ENCODE measurements around the gene ARMS2.

The ARMS2 gene

DNA sequence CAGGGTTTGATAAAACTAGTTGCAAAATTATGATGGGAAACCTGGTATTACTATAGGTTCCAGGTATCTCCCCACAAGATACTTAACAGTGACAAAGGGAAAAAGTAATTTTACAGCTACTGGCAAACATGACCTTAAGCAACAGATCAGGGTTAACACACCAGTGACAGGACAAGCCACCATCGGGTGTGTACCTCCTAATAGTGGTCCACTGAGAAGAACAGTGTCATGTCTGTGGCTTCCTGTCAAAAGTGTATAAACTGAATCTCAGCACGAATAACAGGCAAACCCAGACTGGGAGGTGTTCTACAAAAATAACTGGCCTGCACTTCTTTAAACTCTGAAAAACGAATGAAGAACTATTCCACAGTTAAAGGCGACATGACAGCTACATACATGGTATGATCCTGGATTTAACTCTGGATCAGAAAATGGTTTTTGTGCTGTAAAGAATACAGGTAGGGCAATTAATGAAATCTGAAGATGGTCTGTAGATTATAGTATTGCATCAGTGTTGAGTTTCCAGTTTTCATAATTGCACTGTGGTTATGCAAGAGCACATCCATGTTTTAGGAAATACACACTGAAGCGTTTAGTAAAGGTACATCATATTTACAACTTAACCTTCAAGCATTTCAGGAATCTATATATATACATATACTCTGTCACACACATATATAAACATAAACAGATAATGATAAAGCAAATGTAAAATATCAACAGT lies 32.0 kb upstream of the ARMS2 start:
- Histone ChIP-seq H3K9ac (ENCODE audit: low read depth, low read length, poor library complexity, severe bottlenecking) (no peak overlapping the region), H4K20me1 (ENCODE audit: insufficient read depth, low read length, poor library complexity, severe bottlenecking) (no peaks in the 10 kb centered on the region), H3K79me2 (ENCODE audit: insufficient read depth, low read length) (no peaks in the 10 kb centered on the region), H3K4me3 (ENCODE audit: low read length, poor library complexity, severe bottlenecking) (no peak overlapping the region), H3K9me2 (replicated peaks; ENCODE audit: low read depth, low read length) (no peaks in the 10 kb centered on the region), H3K4me2 (ENCODE audit: low read depth, low read length, poor library complexity, severe bottlenecking) (no peak overlapping the region), H3K4me1 (ENCODE audit: insufficient read depth, low read length, poor library complexity, severe bottlenecking) (no peaks in the 10 kb centered on the region), H3K9me3 (ENCODE audit: insufficient read depth, low read depth, low read length) (no peaks in the 10 kb centered on the region), H2AFZ (ENCODE audit: low read length) (no peak overlapping the region), H3F3A (ENCODE audit: low read depth) (no peaks in the 10 kb centered on the region), H3K27me3 (ENCODE audit: insufficient read depth, low read length, poor library complexity, severe bottlenecking) (peaks cover 10% of the 10 kb centered on the region), H3K36me3 (ENCODE audit: insufficient read depth, low read length) (no peaks in the 10 kb centered on the region)
- TF ChIP-seq EZH2phosphoT487 (IDR thresholded peaks at IDR 0.05; ENCODE audit: borderline replicate concordance): no peak
- TF ChIP-seq, protein P1, sequence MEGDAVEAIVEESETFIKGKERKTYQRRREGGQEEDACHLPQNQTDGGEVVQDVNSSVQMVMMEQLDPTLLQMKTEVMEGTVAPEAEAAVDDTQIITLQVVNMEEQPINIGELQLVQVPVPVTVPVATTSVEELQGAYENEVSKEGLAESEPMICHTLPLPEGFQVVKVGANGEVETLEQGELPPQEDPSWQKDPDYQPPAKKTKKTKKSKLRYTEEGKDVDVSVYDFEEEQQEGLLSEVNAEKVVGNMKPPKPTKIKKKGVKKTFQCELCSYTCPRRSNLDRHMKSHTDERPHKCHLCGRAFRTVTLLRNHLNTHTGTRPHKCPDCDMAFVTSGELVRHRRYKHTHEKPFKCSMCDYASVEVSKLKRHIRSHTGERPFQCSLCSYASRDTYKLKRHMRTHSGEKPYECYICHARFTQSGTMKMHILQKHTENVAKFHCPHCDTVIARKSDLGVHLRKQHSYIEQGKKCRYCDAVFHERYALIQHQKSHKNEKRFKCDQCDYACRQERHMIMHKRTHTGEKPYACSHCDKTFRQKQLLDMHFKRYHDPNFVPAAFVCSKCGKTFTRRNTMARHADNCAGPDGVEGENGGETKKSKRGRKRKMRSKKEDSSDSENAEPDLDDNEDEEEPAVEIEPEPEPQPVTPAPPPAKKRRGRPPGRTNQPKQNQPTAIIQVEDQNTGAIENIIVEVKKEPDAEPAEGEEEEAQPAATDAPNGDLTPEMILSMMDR (conservative IDR thresholded peaks at IDR 0.05; ENCODE audit: low read length): no peak

DNA sequence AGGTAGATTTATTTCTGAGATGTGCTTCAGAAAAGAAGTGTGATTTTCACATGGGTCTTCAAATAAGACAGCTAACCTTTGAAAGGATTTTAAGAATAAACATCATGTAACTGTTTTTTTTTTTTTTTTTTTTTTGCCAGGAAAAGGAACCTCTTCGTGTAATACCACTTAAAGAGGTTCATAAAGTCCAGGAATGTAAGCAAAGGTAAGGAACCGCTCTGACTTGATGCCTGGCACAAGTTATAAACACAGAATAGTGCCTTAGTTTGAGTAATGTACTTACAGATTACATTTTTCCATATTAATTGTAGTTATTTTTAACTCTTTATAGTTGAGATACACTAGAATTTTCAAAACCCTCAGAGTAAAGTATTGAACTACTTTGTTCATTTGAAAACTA lies 30.4 kb upstream of the ARMS2 start:
- no peaks in the 10 kb centered on the region for H3K9me2 ChIP-seq (replicated peaks; ENCODE audit: low read depth, low read length)
- no peaks in the 10 kb centered on the region for H4K20me1 ChIP-seq (ENCODE audit: insufficient read depth, low read length, poor library complexity, severe bottlenecking)
- TF ChIP-seq, protein P1 (conservative IDR thresholded peaks at IDR 0.05; ENCODE audit: low read length): no peak
- TF ChIP-seq EZH2phosphoT487 (IDR thresholded peaks at IDR 0.05; ENCODE audit: borderline replicate concordance): no peak
- H2AFZ ChIP-seq (ENCODE audit: low read length): no peak overlapping the region
- H3K36me3 ChIP-seq (ENCODE audit: insufficient read depth, low read length): no peaks in the 10 kb centered on the region
- H3K27me3 ChIP-seq (ENCODE audit: insufficient read depth, low read length, poor library complexity, severe bottlenecking): peaks cover 9% of the 10 kb centered on the region
- no peak overlapping the region for H3K4me2 ChIP-seq (ENCODE audit: low read depth, low read length, poor library complexity, severe bottlenecking)
- no peak overlapping the region for H3K9ac ChIP-seq (ENCODE audit: low read depth, low read length, poor library complexity, severe bottlenecking)
- no peaks in the 10 kb centered on the region for H3K9me3 ChIP-seq (ENCODE audit: insufficient read depth, low read depth, low read length)
- no peaks in the 10 kb centered on the region for H3K4me1 ChIP-seq (ENCODE audit: insufficient read depth, low read length, poor library complexity, severe bottlenecking)
- no peak overlapping the region for H3K4me3 ChIP-seq (ENCODE audit: low read length, poor library complexity, severe bottlenecking)
- H3F3A ChIP-seq (ENCODE audit: low read depth): no peaks in the 10 kb centered on the region
- no peaks in the 10 kb centered on the region for H3K79me2 ChIP-seq (ENCODE audit: insufficient read depth, low read length)

DNA sequence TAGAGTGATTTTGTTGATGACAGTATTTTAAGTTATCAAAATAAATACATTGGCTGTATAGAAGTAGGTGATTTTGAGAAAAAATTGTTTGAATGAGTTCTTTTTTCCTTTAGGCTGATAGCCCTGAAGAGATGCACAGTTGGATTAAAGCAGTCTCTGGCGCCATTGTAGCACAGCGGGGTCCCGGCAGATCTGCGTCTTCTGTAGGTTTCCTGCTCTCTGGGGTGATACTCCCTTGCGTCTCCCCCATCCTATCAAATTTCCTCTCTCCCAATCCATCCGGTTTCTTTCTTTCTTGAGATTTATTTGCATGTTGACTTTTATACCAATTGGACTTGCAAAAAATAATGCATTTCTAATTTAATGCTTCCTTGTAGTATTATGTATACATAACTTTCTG lies 27.6 kb upstream of the ARMS2 start:
- no peaks in the 10 kb centered on the region for H3K9me2 ChIP-seq (replicated peaks; ENCODE audit: low read depth, low read length)
- no peaks in the 10 kb centered on the region for H3K9me3 ChIP-seq (ENCODE audit: insufficient read depth, low read depth, low read length)
- no peaks in the 10 kb centered on the region for H3K36me3 ChIP-seq (ENCODE audit: insufficient read depth, low read length)
- no peak overlapping the region for H3K4me2 ChIP-seq (ENCODE audit: low read depth, low read length, poor library complexity, severe bottlenecking)
- H3K79me2 ChIP-seq (ENCODE audit: insufficient read depth, low read length): no peaks in the 10 kb centered on the region
- no peaks in the 10 kb centered on the region for H3F3A ChIP-seq (ENCODE audit: low read depth)
- no peaks in the 10 kb centered on the region for H4K20me1 ChIP-seq (ENCODE audit: insufficient read depth, low read length, poor library complexity, severe bottlenecking)
- no peaks in the 10 kb centered on the region for H3K4me1 ChIP-seq (ENCODE audit: insufficient read depth, low read length, poor library complexity, severe bottlenecking)
- no peak overlapping the region for H3K9ac ChIP-seq (ENCODE audit: low read depth, low read length, poor library complexity, severe bottlenecking)
- no peak overlapping the region for H2AFZ ChIP-seq (ENCODE audit: low read length)
- no peaks in the 10 kb centered on the region for H3K27me3 ChIP-seq (ENCODE audit: insufficient read depth, low read length, poor library complexity, severe bottlenecking)
- TF ChIP-seq, protein P1 (conservative IDR thresholded peaks at IDR 0.05; ENCODE audit: low read length): no peak
- no peak for TF ChIP-seq EZH2phosphoT487 (IDR thresholded peaks at IDR 0.05; ENCODE audit: borderline replicate concordance)
- H3K4me3 ChIP-seq (ENCODE audit: low read length, poor library complexity, severe bottlenecking): no peak overlapping the region
